CD14-positive monocyte (primary cell): Measurements from ENCODE around the gene USP31. TPM values are rescaled to one million over a fixed set of nuclear protein-coding genes. Genes with fewer than 3 reads are reported as not detected.

ENCODE experiments used
- DNase-seq, 3 donors: peaks; one replicate each; pipeline ENCODE4 v3.0.0-alpha.2; 2011 to 2022
- H2AFZ ChIP-seq: 2 replicates; pipeline ENCODE4 v1.6.0; 2012; ENCODE audit warnings: mild to moderate bottlenecking, low read depth, low read length, inconsistent platforms; ENCODE audit not compliant: insufficient read depth, poor library complexity, severe bottlenecking
- H3K27ac ChIP-seq, 2 donors: 1 replicate in 1 of 2; 2 replicates in 1 of 2; pipeline ENCODE4 v1.5.1; 2012 to 2013; ENCODE audit warnings: low read length in 2 of 2, control low read depth in 1 of 2, inconsistent platforms in 1 of 2, low read depth in 1 of 2, mild to moderate bottlenecking in 1 of 2
- H3K27me3 ChIP-seq, 2 donors: one replicate each; pipeline versions ENCODE4 v1.6.0 to v1.6.1; 2011 to 2013; ENCODE audit warnings: low read length in 2 of 2; ENCODE audit not compliant: control insufficient read depth in 2 of 2, insufficient read depth in 2 of 2
- H3K36me3 ChIP-seq, 2 donors: replicated peaks in 1 of 2; 1 replicate in 1 of 2; 2 replicates in 1 of 2; pipeline versions ENCODE4 v1.5.1 to v1.6.1; 2012 to 2013; ENCODE audit warnings: low read length in 2 of 2, control low read depth in 1 of 2, inconsistent platforms in 1 of 2, mild to moderate bottlenecking in 1 of 2; ENCODE audit not compliant: insufficient read depth in 2 of 2, control insufficient read depth in 1 of 2
- H3K4me1 ChIP-seq, 2 donors: 1 replicate in 1 of 2; 2 replicates in 1 of 2; pipeline versions ENCODE4 v1.5.1 to v1.6.1; 2012 to 2013; ENCODE audit warnings: low read length in 2 of 2, control low read depth in 1 of 2, inconsistent platforms in 1 of 2, mild to moderate bottlenecking in 1 of 2, moderate library complexity in 1 of 2; ENCODE audit not compliant: insufficient read depth in 2 of 2, control insufficient read depth in 1 of 2
- H3K4me2 ChIP-seq: replicated peaks from 2 replicates; pipeline ENCODE3; 2012; ENCODE audit warnings: low read length, moderate library complexity, mild to moderate bottlenecking; ENCODE audit not compliant: poor library complexity, severe bottlenecking; ENCODE audit errors: extremely low read depth
- H3K4me3 ChIP-seq, 3 experiments: fragments of 200-600 bp in 1 of 3; sonication (generic) in 1 of 3; replicated peaks in 1 of 3; 1 replicate in 2 of 3; 2 replicates in 1 of 3; pipeline ENCODE4 v1.5.1; 2011 to 2013; ENCODE audit warnings: low read length in 3 of 3, mild to moderate bottlenecking in 3 of 3, control low read depth in 2 of 3, low read depth in 2 of 3, inconsistent platforms in 1 of 3, moderate library complexity in 1 of 3
- H3K79me2 ChIP-seq: 2 replicates; pipeline ENCODE4 v1.6.0; 2012; ENCODE audit warnings: mild to moderate bottlenecking, control low read depth, inconsistent platforms, low read length, moderate library complexity; ENCODE audit not compliant: insufficient read depth
- H3K9ac ChIP-seq: 2 replicates; pipeline ENCODE4 v1.6.0; 2017; ENCODE audit warnings: low read length, mild to moderate bottlenecking; ENCODE audit not compliant: insufficient read depth, poor library complexity, severe bottlenecking
- H3K9me3 ChIP-seq, 2 donors: replicated peaks in 1 of 2; 1 replicate in 1 of 2; 2 replicates in 1 of 2; pipeline versions ENCODE4 v1.5.1 to v1.6.1; 2012 to 2013; ENCODE audit warnings: low read length in 2 of 2, control low read depth in 1 of 2; ENCODE audit not compliant: control insufficient read depth in 1 of 2, insufficient read depth in 1 of 2
- H4K20me1 ChIP-seq: 2 replicates; pipeline ENCODE4 v1.6.0; 2012; ENCODE audit warnings: mild to moderate bottlenecking, low read length, control low read depth, moderate library complexity; ENCODE audit not compliant: insufficient read depth
- H3K27ac Mint-ChIP-seq, 7 donors: one replicate each; pipeline ENCODE4 v1.8.0; 2020; ENCODE audit warnings: mild to moderate bottlenecking in 7 of 7, mixed read lengths in 7 of 7, moderate library complexity in 6 of 7, inconsistent platforms in 2 of 7
- H3K27me3 Mint-ChIP-seq, 3 donors: one replicate each; pipeline ENCODE4 v1.8.0; 2021 to 2022; ENCODE audit warnings: low read depth in 3 of 3, mild to moderate bottlenecking in 3 of 3, mixed read lengths in 3 of 3, moderate library complexity in 3 of 3, inconsistent platforms in 1 of 3
- H3K36me3 Mint-ChIP-seq, 2 donors: one replicate each; pipeline ENCODE4 v1.8.0; 2020; ENCODE audit warnings: mixed read lengths in 2 of 2, inconsistent platforms in 1 of 2, mild to moderate bottlenecking in 1 of 2
- H3K4me1 Mint-ChIP-seq: one replicate; pipeline ENCODE4 v1.8.0; 2020; ENCODE audit warnings: mild to moderate bottlenecking, mixed read lengths
- H3K4me3 Mint-ChIP-seq, 2 donors: one replicate each; pipeline ENCODE4 v1.8.0; 2020; ENCODE audit warnings: mild to moderate bottlenecking in 2 of 2, mixed read lengths in 2 of 2, moderate library complexity in 1 of 2
- H3K9me3 Mint-ChIP-seq, 7 donors: one replicate each; pipeline ENCODE4 v1.8.0; 2020 to 2022; ENCODE audit warnings: mixed read lengths in 7 of 7, mild to moderate bottlenecking in 6 of 7, moderate library complexity in 6 of 7, inconsistent platforms in 2 of 7
- WGBS: methylation state at CpG from one replicate; pipeline ENCODE4 v1.1.5; 2013; ENCODE audit warnings: missing lambda C conversion rate; ENCODE audit not compliant: insufficient coverage; 5-methylcytosine and 5-hydroxymethylcytosine counted together
- intact Hi-C, 2 donors: fragments of 100-400 bp; cut with micrococcal nuclease; formaldehyde crosslinking; loops; one replicate each; pipeline versions ENCODE4 v1.15.0 to v1.15.1; 2023
- polyA plus RNA-seq, 3 donors: library from polyadenylated mRNA; depleted of rRNA in 1 of 3; unstranded in 2 of 3; stranded (reverse) in 1 of 3; fragments of 300-500 nt in 2 of 3; fragments of >200 nt in 1 of 3; fragmentation: Illumina TruSeq in 2 of 3; gene quantifications; 1 replicate in 2 of 3; 2 replicates in 1 of 3; pipeline ENCODE4 v1.2.3, GENCODE V29; 2012 to 2021
- TF ChIP-seq, protein P1 (sequence below): fragments of 200-600 bp; IDR thresholded peaks from one replicate; pipeline ENCODE4 v1.8.0; 2022; ENCODE audit warnings: antibody characterized with exemption, mild to moderate bottlenecking

Gene USP31
- polyA plus RNA-seq, 3 donors: 0.15 to 4.1 (median 0.36) TPM

DNA sequence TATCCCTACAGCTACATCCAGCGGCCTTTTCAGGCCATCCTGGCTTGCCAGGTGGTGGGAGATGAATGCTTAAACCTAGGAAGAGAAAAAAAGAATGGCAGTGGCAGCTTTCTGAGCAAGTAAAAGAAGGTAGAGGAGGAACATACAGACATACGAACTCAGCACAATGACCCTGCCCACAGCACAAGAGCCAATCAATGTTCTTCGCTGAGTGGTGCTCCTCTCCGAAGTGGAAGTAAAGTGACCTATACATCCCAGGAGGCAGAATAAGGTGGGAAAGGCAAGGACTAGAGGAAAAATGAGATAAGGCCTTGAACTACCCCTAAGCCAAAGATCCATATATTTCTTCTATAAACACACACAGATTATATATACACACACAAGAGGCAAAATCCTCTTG lies 28.7 kb downstream of the USP31 start:
- Histone ChIP-seq H3K9ac (no peak overlapping the region), H4K20me1 (no peaks in the 10 kb centered on the region), H3K27ac (no peak overlapping the region), H3K79me2 (peaks cover 3% of the 10 kb centered on the region), H3K27me3 (no peaks in the 10 kb centered on the region), H3K4me1 (no peaks in the 10 kb centered on the region), H3K36me3 (no peaks in the 10 kb centered on the region), H3K4me3 (no peak overlapping the region), H3K9me3 (no peaks in the 10 kb centered on the region), H2AFZ (no peak overlapping the region), H3K4me2 (no peak overlapping the region)
- WGBS: no CpG with 5 or more reads among the region's 4 CpGs
- Mint-ChIP-seq H3K27ac (no peak overlapping the region), H3K4me3 (no peak overlapping the region), H3K4me1 (peaks cover 13% of the 10 kb centered on the region), H3K27me3 (peaks cover 0 to 3% (median 2%) of the 10 kb centered on the region in 3 donors), H3K9me3 (peaks cover 0 to 4% (median 0%) of the 10 kb centered on the region in 7 donors), H3K36me3 (peaks cover 0 to 1% of the 10 kb centered on the region in 2 donors)
- TF ChIP-seq, protein P1, sequence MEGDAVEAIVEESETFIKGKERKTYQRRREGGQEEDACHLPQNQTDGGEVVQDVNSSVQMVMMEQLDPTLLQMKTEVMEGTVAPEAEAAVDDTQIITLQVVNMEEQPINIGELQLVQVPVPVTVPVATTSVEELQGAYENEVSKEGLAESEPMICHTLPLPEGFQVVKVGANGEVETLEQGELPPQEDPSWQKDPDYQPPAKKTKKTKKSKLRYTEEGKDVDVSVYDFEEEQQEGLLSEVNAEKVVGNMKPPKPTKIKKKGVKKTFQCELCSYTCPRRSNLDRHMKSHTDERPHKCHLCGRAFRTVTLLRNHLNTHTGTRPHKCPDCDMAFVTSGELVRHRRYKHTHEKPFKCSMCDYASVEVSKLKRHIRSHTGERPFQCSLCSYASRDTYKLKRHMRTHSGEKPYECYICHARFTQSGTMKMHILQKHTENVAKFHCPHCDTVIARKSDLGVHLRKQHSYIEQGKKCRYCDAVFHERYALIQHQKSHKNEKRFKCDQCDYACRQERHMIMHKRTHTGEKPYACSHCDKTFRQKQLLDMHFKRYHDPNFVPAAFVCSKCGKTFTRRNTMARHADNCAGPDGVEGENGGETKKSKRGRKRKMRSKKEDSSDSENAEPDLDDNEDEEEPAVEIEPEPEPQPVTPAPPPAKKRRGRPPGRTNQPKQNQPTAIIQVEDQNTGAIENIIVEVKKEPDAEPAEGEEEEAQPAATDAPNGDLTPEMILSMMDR: no peak
- DNase-seq: no peak
- intact Hi-C loops: no loop called here

GRCh38 chr16:23119570-23119969 lies 29.7 kb downstream of the USP31 start:
- no peak overlapping the region for H3K4me3 Mint-ChIP-seq
- no peak overlapping the region for H3K27ac Mint-ChIP-seq
- intact Hi-C loops: no loop called here
- H3K4me2 ChIP-seq: no peak overlapping the region
- H3K36me3 Mint-ChIP-seq: peaks cover 0 to 3% of the 10 kb centered on the region in 2 donors
- H3K27ac ChIP-seq: no peak overlapping the region
- H3K27me3 Mint-ChIP-seq: peaks cover 0 to 3% (median 2%) of the 10 kb centered on the region in 3 donors
- DNase-seq: no peak
- WGBS: 80% methylated on average over 1 of the region's 2 CpGs
- no peaks in the 10 kb centered on the region for H3K36me3 ChIP-seq
- H3K79me2 ChIP-seq: no peaks in the 10 kb centered on the region
- H3K9me3 Mint-ChIP-seq: peaks cover 0 to 4% (median 0%) of the 10 kb centered on the region in 7 donors
- no peak overlapping the region for H2AFZ ChIP-seq
- peaks cover 6% of the 10 kb centered on the region for H3K4me1 Mint-ChIP-seq
- no peaks in the 10 kb centered on the region for H4K20me1 ChIP-seq
- H3K4me1 ChIP-seq: no peaks in the 10 kb centered on the region
- no peaks in the 10 kb centered on the region for H3K9me3 ChIP-seq
- TF ChIP-seq, protein P1: no peak
- no peaks in the 10 kb centered on the region for H3K27me3 ChIP-seq
- H3K9ac ChIP-seq: no peak overlapping the region
- H3K4me3 ChIP-seq: no peak overlapping the region
